HG03064 (cell line): ENCODE data around the gene CD274.
A peak's percentile ranks its signal among the peaks of the same experiment; 100 is the strongest.
"Not testable (repeated sequence)": the region's sequence is repeated elsewhere in the genome, so short reads cannot be mapped to it uniquely, and the experiment has no call there.

Experiments
- ATAC-seq: cut with Tn5 transposase; IDR thresholded peaks from one replicate; pipeline ENCODE4 v1.9.1; 2021; ENCODE audit warnings: low read depth; ENCODE audit not compliant: unreplicated experiment

The CD274 gene

DNA sequence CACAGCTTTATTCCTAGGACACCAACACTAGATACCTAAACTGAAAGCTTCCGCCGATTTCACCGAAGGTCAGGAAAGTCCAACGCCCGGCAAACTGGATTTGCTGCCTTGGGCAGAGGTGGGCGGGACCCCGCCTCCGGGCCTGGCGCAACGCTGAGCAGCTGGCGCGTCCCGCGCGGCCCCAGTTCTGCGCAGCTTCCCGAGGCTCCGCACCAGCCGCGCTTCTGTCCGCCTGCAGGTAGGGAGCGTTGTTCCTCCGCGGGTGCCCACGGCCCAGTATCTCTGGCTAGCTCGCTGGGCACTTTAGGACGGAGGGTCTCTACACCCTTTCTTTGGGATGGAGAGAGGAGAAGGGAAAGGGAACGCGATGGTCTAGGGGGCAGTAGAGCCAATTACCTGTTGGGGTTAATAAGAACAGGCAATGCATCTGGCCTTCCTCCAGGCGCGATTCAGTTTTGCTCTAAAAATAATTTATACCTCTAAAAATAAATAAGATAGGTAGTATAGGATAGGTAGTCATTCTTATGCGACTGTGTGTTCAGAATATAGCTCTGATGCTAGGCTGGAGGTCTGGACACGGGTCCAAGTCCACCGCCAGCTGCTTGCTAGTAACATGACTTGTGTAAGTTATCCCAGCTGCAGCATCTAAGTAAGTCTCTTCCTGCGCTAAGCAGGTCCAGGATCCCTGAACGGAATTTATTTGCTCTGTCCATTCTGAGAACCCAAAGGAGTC lies at the start of gene CD274:
CD274 (plus strand) TSS at position 184 of the 733 bp plus-strand sequence. CDS start 5,572 bp downstream, outside the sequence.
- peak; percentile 47 for ATAC-seq

DNA sequence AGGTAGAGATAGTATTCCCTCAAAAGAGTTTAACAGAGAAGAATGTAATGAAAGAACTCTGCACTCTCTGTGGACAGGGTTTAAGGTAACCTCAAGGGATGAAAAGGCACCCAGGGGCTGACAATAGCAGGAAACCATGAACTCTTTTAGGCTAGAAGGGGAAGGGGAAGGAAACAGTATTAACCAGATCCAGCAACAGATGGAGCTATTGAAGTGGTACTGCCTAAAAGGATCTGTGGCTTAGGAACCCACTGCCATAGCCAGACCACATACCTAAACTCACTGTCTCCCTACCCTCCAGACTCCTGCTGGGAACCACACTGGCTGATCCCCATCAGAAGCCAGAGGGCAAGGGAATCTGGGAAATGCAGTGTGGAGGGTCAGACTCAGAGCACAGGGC lies 48.1 kb upstream of the CD274 start:
- no peak for ATAC-seq

DNA sequence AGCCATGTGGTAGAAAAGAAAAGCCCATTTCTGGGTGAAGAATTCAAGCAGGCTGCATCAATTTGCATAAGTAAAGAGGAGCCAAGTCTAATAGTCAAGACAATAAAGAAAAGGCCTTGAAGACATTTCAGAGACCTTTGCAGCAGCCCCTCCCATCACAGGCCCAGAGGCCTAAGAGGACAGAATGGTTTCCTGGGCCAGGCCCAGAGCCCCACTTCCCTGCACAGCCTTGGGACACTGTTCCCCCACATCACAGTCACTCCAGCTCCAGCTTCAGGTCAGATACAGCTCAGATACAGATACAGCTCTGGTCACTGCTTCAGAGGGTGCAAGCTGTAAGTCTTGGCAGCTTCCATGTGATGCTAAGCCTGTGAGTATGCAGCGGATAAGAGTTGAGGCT lies 41.7 kb upstream of the CD274 start:
- ATAC-seq = no peak

DNA sequence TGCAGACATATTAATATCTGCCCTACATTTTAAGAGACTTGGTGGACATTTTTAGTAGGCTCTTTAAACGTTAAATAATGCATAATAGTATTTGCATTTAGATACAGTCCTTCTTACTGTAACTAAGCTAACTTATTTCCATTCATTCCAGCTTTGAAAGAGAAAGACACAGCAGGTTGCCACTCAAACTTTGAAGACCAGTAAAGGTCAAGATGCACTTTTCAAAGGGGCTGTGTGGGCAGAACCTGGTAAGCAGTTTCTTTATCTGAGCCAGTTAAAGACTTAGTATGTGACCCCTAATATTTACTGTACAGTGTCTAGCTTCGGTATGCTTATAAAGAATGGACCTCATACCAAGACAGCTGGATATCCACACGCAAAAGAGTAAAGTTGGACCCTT lies 33.4 kb upstream of the CD274 start:
- ATAC-seq = no peak

DNA sequence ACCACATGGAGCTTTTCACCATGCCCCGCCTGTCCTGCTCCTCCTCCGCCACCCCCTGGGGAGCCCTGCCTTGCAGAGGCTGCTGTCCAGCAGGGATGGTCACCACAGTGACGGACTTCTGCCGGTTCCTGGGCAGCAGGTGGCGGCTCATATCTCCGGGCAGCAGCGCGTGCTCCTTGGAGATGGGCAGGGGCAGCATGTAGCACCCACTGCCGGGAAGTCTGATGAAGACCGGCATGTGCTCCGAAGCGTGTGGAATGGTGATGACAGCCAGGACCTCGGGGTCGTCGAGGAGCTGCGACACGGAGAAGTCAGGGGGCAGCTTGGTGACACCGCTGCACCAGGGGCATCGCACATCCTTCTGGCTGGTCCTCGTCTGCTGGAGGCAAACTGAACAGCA lies 31.9 kb upstream of the CD274 start:
- no peak for ATAC-seq

DNA sequence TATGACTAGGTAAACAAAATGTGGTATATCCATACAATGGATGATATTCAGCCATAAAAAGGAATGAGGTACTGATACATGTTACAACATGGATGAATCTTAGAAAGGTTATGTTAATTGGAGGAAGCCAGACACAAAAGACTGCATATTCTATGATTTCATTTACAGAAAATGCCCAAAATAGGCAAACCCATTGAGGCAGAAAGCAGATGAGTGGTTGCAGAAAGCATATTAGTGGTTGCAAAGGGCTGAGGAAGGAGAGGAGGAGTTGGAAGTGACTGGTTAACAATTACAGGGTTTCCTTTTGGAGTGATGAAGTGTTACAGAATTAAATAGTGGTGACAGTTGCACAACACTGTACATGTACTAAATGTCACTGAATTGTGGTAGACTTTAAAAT lies 30.4 kb upstream of the CD274 start:
- ATAC-seq = no peak

DNA sequence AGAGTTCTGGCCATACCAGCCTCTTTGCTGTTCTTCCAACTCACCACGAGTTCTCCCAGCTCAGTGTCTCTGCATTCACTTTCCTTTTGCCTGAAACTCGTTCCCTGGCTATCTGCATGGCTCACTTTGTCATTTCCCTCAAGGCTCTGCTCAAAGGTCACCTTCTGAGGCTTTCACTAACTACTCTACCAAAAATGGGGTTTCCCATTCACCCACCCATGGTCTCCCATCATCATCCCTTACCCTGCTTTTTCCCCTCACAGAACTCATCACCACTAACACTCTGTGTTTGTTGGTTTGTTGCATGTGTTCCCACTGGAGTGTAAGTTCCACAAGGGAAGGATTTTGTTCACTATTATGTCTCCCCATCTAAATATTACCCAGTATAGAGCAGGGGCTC lies 29.2 kb upstream of the CD274 start:
- no peak for ATAC-seq

DNA sequence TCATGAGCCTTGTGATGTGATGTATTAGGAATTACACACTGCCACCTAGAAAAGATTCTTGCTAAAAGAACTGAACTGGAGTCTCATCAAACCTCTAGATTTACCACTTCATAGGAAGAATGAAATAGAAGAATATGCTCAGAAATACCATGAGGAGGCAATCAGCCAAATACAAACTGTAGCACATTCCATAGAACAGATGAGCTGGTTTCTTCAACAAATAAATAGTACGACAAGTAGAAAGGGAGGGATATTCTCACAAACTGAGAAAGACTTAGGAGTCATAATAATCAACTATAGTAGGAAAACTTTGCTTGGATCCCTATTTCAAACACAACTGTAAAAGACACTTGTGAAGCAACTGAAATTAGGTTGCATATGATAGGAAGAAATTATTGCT lies 28.1 kb upstream of the CD274 start:
- no peak for ATAC-seq

DNA sequence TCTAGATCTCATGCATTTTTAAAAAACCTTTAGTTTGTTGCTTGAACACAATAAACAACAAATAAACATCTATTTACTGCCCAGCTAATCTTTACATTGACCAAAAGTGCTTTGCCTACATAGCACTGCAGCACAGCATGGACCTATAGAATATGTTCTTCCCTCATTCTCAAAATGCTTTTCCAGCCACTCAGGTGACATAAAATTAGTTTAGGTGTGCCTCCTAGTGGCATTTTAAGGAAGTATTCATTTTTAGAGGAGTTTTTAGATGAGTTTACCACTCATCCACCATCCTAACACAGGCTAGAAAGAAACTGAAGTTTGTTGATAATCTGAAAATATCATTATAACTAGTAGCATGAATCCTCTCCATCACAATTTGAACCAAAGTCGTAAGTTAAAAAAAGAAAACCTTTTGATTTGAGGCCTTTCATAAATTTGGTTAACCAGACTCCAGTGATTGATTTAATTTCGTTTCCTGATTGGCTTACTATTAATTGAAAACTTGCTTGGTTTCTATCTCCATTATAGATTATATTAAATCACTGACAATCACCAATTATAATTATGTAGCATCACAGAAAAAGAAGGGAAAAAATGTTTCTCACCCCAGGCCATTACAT lies 25.2 kb upstream of the CD274 start:
- no peak for ATAC-seq

DNA sequence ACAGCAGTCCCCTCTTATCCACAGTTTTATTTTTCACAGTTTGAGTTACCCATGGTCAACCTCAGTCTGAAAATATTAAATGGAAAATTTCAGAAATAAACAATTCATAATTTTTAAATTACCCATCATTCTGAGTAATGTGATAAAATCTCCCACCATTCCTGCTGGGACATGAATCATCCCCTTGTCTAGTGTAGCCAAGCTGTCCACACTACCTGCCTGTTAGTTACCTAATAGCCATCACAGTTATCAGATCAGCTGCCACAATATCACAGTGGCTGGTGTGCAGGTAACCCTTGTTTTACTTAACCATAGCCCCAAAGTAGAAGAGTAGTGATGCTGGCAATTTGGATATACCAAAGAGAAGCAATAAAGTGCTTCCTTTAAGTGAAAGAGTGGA lies 23.3 kb upstream of the CD274 start:
- ATAC-seq = no peak

DNA sequence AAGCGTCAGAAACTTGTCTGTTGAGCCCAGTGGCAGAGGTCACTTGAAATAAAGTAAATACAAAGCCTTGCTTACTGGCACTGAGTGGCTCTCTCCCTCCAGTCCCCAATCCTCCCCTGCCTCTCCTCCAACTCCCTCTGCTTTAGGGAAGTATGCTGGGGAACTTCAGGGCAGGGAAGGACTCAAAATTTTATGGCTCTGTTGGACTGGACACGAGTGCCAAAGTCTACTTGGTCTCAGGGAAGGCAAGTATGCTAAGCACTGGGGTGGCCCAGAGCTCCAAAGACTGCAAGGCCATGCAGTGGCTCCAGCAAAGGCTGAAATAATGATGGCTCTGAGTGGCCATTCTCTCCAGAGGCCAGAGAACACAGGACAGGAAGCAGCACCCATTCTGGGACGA lies 22.2 kb upstream of the CD274 start:
- no peak for ATAC-seq

DNA sequence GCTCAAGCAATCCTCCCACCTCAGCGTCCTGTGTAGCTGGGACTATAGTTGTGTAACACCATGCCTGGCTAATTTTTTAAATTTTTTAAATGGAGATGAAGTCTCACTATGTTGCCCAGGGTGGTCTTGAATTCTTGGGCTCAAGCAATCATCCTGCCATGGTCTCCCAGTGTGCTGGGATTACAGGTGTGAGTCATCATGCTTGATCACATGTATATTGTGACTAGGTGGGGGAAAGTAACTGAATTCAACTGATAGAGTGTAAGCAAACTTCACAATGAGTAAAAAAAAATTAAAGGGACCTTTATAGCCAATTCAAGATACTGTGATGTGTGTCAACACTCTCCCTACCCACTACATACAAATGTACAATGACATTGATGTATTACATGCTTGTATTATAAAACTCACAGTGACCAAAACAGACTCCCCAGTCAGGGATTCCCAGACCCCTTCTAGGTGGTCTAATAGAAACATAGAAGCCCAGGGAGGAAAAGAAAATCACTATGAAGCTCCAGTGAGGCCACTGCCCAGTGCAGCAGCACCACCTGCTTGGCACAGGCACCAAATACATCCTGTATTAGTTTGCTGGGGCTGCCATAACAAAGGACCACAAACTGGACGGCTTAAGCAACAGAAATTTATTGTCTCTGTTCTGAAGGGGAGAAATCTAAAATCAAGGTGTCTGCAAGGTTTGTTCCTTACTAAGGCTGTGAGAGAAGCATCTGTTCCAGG lies 21.4 kb upstream of the CD274 start:
- ATAC-seq = no peak

DNA sequence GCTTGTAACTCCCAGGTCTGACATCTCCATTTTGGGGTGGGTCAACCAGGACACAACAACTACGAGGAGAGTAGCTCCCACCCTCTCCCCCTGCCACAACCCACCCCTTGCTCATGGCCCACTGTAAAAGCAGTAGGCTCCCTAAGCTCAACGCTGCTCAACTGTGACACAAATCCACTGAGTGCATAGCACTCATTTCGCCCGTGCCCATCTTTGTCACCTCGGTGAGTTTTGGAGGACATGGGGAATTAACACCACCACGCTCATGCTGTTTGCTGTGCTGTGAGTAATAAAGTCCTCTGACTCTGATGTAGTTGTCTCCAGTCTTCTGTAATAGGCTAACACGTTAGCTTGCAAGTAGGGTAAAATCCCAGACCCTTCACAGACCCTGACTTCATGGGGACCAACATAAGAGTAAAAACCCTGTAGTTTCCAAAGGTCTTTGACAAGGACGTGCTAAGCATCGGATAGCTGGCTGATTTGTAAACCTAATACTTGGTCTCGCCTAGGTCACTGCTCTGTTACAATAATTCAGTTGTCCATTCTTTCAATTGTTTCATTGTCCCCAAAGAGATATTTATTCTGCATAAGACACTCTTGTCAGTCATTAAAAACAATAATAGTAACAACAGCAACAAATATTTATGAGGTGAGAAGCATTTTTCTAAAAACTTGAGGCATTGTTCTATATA lies 20.3 kb upstream of the CD274 start:
- no peak for ATAC-seq

DNA sequence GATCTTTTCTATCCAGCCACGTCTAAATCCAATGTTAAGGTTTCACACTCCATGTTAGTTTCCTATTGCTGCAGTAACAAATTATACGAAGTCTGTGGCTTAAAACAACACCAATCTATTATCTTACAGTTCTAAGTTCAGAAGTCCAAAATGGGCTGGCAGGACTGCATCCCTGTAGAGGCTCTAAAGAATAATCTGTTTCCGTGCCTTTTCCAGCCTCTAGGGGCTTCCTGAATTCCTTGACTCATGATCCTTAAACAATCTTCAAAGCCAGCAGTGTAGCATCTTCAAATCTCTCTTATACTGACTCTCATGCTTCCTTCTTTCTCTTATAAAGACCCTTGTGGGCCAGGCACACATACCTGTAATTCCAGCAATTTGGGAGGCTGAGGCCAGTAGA lies 19.4 kb upstream of the CD274 start:
- ATAC-seq = no peak

DNA sequence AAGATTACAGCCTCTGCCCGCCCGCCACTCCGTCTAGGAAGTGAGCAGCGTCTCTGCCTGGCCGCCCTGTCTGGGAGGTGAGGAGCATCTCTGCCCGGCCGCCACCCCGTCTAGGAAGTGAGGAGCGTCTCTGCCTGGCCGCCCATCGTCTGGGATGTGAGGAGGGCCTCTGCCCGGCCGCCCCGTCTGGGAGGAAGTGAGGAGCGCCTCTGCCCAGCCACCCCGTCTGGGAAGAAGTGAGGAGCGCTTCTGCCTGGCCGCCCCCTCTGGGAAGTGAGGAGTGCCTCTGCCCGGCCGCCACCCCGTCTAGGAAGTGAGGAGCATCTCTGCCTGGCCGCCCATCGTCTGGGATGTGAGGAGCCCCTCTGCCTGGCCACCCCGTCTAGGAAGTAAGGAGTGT lies 17.5 kb upstream of the CD274 start:
- ATAC-seq = not testable (repeated sequence)

DNA sequence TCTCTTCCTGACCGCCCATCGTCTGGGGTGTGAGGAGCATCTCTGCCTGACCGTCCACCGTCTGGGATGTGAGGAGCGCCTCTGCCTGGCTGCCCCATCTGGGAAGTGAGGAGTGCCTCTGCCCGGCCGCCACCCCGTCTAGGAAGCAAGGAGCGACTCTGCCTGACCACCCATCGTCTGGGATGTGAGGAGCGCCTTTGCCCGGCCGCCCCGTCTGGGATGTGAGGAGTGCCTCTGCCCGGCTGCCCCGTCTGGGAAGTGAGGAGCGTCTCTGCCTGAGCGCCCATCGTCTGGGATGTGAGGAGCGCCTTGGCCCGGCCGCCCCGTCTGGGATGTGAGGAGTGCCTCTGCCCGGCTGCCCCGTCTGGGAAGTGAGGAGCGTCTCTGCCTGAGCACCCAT lies 17.0 kb upstream of the CD274 start:
- ATAC-seq = not testable (repeated sequence)

DNA sequence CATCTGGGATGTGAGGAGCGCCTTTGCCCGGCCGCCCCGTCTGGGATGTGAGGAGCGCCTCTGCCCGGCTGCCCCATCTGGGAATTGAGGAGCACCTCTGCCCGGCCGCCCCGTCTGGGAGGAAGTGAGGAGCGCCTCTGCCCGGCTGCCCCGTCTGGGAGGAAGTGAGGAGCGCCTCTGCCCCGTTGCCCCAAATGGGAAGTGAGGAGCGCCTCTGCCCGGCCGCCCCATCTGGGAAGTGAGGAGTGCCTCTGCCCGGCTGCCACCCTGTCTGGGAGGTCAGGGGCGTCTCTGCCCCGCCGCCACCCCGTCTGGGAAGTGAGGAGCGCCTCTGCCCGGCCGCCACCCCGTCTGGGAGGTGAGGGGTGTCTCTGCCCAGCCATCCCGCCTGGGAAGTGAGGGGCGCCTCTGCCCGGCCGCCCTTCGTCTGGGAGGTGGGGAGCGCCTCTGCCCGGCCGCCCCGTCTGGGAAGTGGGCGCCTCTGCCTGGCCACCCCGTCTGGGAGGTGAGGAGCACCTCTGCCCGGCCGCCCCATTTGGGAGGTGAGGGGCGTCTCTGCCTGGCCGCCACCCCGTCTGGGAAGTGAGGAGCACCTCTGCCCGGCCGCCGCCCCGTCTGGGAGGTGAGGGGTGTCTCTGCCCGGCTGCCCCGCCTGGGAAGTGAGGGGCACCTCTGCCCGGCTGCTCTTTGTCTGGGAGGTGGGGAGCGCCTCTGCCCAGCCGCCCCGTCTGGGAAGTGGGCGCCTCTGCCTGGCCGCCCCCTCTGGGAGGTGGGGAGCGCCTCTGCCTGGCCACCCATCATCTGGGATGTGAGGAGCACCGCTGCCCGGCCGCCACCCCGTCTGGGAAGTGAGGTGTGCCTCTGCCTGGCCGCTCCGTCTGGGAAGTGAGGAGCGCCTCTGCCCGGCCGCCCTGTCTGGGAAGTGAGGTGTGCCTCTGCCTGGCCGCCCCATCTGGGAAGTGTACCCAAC lies 16.2 kb upstream of the CD274 start:
- not testable (repeated sequence) for ATAC-seq

DNA sequence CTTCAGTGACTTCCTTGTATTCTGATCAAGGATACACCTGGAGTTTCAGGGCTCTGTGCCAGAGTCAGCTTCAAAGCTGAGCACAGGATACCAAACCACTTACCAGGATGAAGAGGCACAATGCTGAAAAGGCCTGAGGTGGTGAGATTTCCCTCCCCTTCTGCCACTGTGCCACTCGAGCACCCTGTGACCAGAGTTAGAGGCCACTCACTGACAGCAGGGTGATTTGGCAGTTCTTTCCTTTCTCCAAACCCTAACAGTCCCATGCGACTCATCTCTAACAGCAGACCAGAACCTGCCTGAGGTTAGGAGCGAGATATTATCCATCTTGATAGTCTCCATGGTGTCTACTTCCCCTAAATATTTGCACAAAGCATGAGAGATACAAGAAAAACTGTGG lies 14.4 kb upstream of the CD274 start:
- ATAC-seq = no peak

DNA sequence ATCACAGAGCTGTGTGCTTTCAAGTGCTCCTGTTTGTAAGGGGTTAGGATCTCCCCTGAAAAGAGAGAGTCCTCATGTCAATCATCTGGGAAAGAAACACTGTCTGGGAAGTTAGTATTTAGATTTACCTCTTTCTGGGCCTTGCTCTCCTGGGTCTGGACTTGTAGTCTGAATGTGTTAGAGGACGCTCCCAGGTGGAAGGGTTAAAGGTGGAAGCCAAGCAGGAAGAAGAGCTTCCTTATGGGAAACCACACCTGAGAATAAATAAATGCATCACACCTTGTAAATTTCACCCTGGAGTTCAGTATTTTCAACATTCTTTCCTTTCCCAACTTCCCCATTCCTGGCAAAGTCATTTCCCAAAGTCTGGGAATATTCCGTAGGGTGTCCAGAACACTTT lies 13.9 kb upstream of the CD274 start:
- ATAC-seq = no peak
